ENCODE results near the gene BCL11A.
A peak's percentile ranks its signal among the peaks of the same experiment; 100 is the strongest.

Gene BCL11A

GRCh38 chr2:60523963-60524362, 29.5 kb downstream of the BCL11A start:
- no peaks in the 10 kb centered on the region for H3K9me3 ChIP-seq (ENCODE audit: control insufficient read depth, insufficient read depth, low read length)
- H3K27me3 ChIP-seq (ENCODE audit: control insufficient read depth, insufficient read depth, low read length): no peaks in the 10 kb centered on the region
- peaks cover 74% of the 10 kb centered on the region for H3K4me1 ChIP-seq (ENCODE audit: control insufficient read depth, insufficient read depth, low read length)

GRCh38 chr2:60522462-60522861, 31.0 kb downstream of the BCL11A start:
- H3K9me3 ChIP-seq (ENCODE audit: control insufficient read depth, insufficient read depth, low read length): no peaks in the 10 kb centered on the region
- H3K27me3 ChIP-seq (ENCODE audit: control insufficient read depth, insufficient read depth, low read length): no peaks in the 10 kb centered on the region
- no peak overlapping the region for H3K27ac ChIP-seq (ENCODE audit: low read depth, low read length)
- peaks cover 74% of the 10 kb centered on the region for H3K4me1 ChIP-seq (ENCODE audit: control insufficient read depth, insufficient read depth, low read length)
- H3K36me3 ChIP-seq (ENCODE audit: control insufficient read depth, insufficient read depth, low read length): peaks cover 43% of the 10 kb centered on the region
- H3K4me3 ChIP-seq (ENCODE audit: low read depth, low read length): no peak overlapping the region
- H3K9ac ChIP-seq (ENCODE audit: low read depth, low read length): no peak overlapping the region

More at GRCh38 chr2:60523963-60524362, 29.5 kb downstream of the BCL11A start:
- H3K4me3 ChIP-seq (ENCODE audit: low read depth, low read length): no peak overlapping the region
- peaks cover 44% of the 10 kb centered on the region for H3K36me3 ChIP-seq (ENCODE audit: control insufficient read depth, insufficient read depth, low read length)
- no peak overlapping the region for H3K9ac ChIP-seq (ENCODE audit: low read depth, low read length)
- H3K27ac ChIP-seq (ENCODE audit: low read depth, low read length): no peak overlapping the region

- Histone ChIP-seq H3K9me3 (ENCODE audit: control insufficient read depth, insufficient read depth, low read length) (no peaks in the 10 kb centered on the region), H3K27me3 (ENCODE audit: control insufficient read depth, insufficient read depth, low read length) (no peaks in the 10 kb centered on the region), H3K36me3 (ENCODE audit: control insufficient read depth, insufficient read depth, low read length) (peaks cover 38% of the 10 kb centered on the region), H3K4me1 (ENCODE audit: control insufficient read depth, insufficient read depth, low read length) (peaks cover 80% of the 10 kb centered on the region), H3K9ac (ENCODE audit: low read depth, low read length) (no peak overlapping the region), H3K4me3 (ENCODE audit: low read depth, low read length) (no peak overlapping the region), H3K27ac (ENCODE audit: low read depth, low read length) (peak overlapping the region; percentile 79)
These were observed 31.8 kb downstream of the BCL11A start for GRCh38 chr2:60521626-60522025.

- Histone ChIP-seq H3K4me1 (ENCODE audit: control insufficient read depth, insufficient read depth, low read length) (peaks cover 85% of the 10 kb centered on the region), H3K9me3 (ENCODE audit: control insufficient read depth, insufficient read depth, low read length) (no peaks in the 10 kb centered on the region), H3K27ac (ENCODE audit: low read depth, low read length) (peak overlapping the region; percentile 79), H3K9ac (ENCODE audit: low read depth, low read length) (no peak overlapping the region), H3K36me3 (ENCODE audit: control insufficient read depth, insufficient read depth, low read length) (peaks cover 41% of the 10 kb centered on the region; the same call in 1 of the 2 replicates), H3K4me3 (ENCODE audit: low read depth, low read length) (peak overlapping the region; percentile 49), H3K27me3 (ENCODE audit: control insufficient read depth, insufficient read depth, low read length) (no peaks in the 10 kb centered on the region)
These were observed 32.4 kb downstream of the BCL11A start for GRCh38 chr2:60520917-60521539.

GRCh38 chr2:60520151-60520876, 33.1 kb downstream of the BCL11A start:
- Histone ChIP-seq H3K9ac (ENCODE audit: low read depth, low read length) (no peak overlapping the region), H3K27me3 (ENCODE audit: control insufficient read depth, insufficient read depth, low read length) (no peaks in the 10 kb centered on the region), H3K36me3 (ENCODE audit: control insufficient read depth, insufficient read depth, low read length) (peaks cover 38% of the 10 kb centered on the region; the same call in 1 of the 2 replicates), H3K4me3 (ENCODE audit: low read depth, low read length) (peak overlapping the region; percentile 49), H3K27ac (ENCODE audit: low read depth, low read length) (peak overlapping the region; percentile 79), H3K4me1 (ENCODE audit: control insufficient read depth, insufficient read depth, low read length) (peaks cover 84% of the 10 kb centered on the region), H3K9me3 (ENCODE audit: control insufficient read depth, insufficient read depth, low read length) (no peaks in the 10 kb centered on the region)

- Histone ChIP-seq H3K4me3 (ENCODE audit: low read depth, low read length) (peak overlapping the region; percentile 49; the same call in 1 of the 2 replicates), H3K36me3 (ENCODE audit: control insufficient read depth, insufficient read depth, low read length) (peaks cover 36% of the 10 kb centered on the region; the same call in 1 of the 2 replicates), H3K4me1 (ENCODE audit: control insufficient read depth, insufficient read depth, low read length) (peaks cover 83% of the 10 kb centered on the region), H3K27me3 (ENCODE audit: control insufficient read depth, insufficient read depth, low read length) (no peaks in the 10 kb centered on the region), H3K9ac (ENCODE audit: low read depth, low read length) (no peak overlapping the region), H3K9me3 (ENCODE audit: control insufficient read depth, insufficient read depth, low read length) (no peaks in the 10 kb centered on the region), H3K27ac (ENCODE audit: low read depth, low read length) (peak overlapping the region; percentile 79)
These were observed 34.1 kb downstream of the BCL11A start for GRCh38 chr2:60519231-60519863.

GRCh38 chr2:60518567-60518966, 34.9 kb downstream of the BCL11A start:
- Histone ChIP-seq H3K4me3 (ENCODE audit: low read depth, low read length) (no peak overlapping the region), H3K4me1 (ENCODE audit: control insufficient read depth, insufficient read depth, low read length) (peaks cover 80% of the 10 kb centered on the region), H3K27ac (ENCODE audit: low read depth, low read length) (peak overlapping the region; percentile 24), H3K27me3 (ENCODE audit: control insufficient read depth, insufficient read depth, low read length) (no peaks in the 10 kb centered on the region), H3K9ac (ENCODE audit: low read depth, low read length) (no peak overlapping the region), H3K9me3 (ENCODE audit: control insufficient read depth, insufficient read depth, low read length) (no peaks in the 10 kb centered on the region), H3K36me3 (ENCODE audit: control insufficient read depth, insufficient read depth, low read length) (peaks cover 36% of the 10 kb centered on the region; the same call in 1 of the 2 replicates)

GRCh38 chr2:60517446-60517845, 36.0 kb downstream of the BCL11A start:
- H3K4me3 ChIP-seq (ENCODE audit: low read depth, low read length): no peak overlapping the region
- H3K27ac ChIP-seq (ENCODE audit: low read depth, low read length): no peak overlapping the region
- H3K9me3 ChIP-seq (ENCODE audit: control insufficient read depth, insufficient read depth, low read length): no peaks in the 10 kb centered on the region
- no peaks in the 10 kb centered on the region for H3K27me3 ChIP-seq (ENCODE audit: control insufficient read depth, insufficient read depth, low read length)
- H3K9ac ChIP-seq (ENCODE audit: low read depth, low read length): no peak overlapping the region
- peaks cover 30% of the 10 kb centered on the region; the same call in 1 of the 2 replicates for H3K36me3 ChIP-seq (ENCODE audit: control insufficient read depth, insufficient read depth, low read length)
- H3K4me1 ChIP-seq (ENCODE audit: control insufficient read depth, insufficient read depth, low read length): peaks cover 87% of the 10 kb centered on the region

GRCh38 chr2:60516826-60517225, 36.6 kb downstream of the BCL11A start:
- H3K27me3 ChIP-seq (ENCODE audit: control insufficient read depth, insufficient read depth, low read length): no peaks in the 10 kb centered on the region
- H3K4me1 ChIP-seq (ENCODE audit: control insufficient read depth, insufficient read depth, low read length): peaks cover 91% of the 10 kb centered on the region
- no peak overlapping the region for H3K9ac ChIP-seq (ENCODE audit: low read depth, low read length)
- no peak overlapping the region for H3K4me3 ChIP-seq (ENCODE audit: low read depth, low read length)
- peak overlapping the region; percentile 5 for H3K27ac ChIP-seq (ENCODE audit: low read depth, low read length)
- H3K36me3 ChIP-seq (ENCODE audit: control insufficient read depth, insufficient read depth, low read length): peaks cover 25% of the 10 kb centered on the region; the same call in 1 of the 2 replicates
- H3K9me3 ChIP-seq (ENCODE audit: control insufficient read depth, insufficient read depth, low read length): no peaks in the 10 kb centered on the region

GRCh38 chr2:60516383-60516811, 37.1 kb downstream of the BCL11A start:
- H3K9ac ChIP-seq (ENCODE audit: low read depth, low read length): no peak overlapping the region
- no peak overlapping the region for H3K4me3 ChIP-seq (ENCODE audit: low read depth, low read length)
- peak overlapping the region; percentile 34 for H3K27ac ChIP-seq (ENCODE audit: low read depth, low read length)
- H3K9me3 ChIP-seq (ENCODE audit: control insufficient read depth, insufficient read depth, low read length): no peaks in the 10 kb centered on the region
- no peaks in the 10 kb centered on the region for H3K27me3 ChIP-seq (ENCODE audit: control insufficient read depth, insufficient read depth, low read length)
- peaks cover 90% of the 10 kb centered on the region for H3K4me1 ChIP-seq (ENCODE audit: control insufficient read depth, insufficient read depth, low read length)
- H3K36me3 ChIP-seq (ENCODE audit: control insufficient read depth, insufficient read depth, low read length): peaks cover 25% of the 10 kb centered on the region; the same call in 1 of the 2 replicates

Data from HUES48 (cell line).